ENCODE results near the gene FAT3.

- TF ChIP-seq ZNF274 (IDR thresholded peaks at IDR 0.05; ENCODE audit: low read depth, low read length) (no peak), CTCF (IDR thresholded peaks at IDR 0.05 in 2 of 3, conservative IDR thresholded peaks at IDR 0.05 in 1 of 3; ENCODE audit: borderline replicate concordance in 1 of 3, insufficient read depth in 1 of 3, low read depth in 2 of 3, low read length in 2 of 3) (no peak), YY1 (IDR thresholded peaks at IDR 0.05; ENCODE audit: extremely low read depth, insufficient replicate concordance, low read depth, low read length) (no peak), MAX (IDR thresholded peaks at IDR 0.05) (no peak), EZH2 (IDR thresholded peaks at IDR 0.05) (no peak), POLR2A (IDR thresholded peaks at IDR 0.05; ENCODE audit: borderline replicate concordance, extremely low read depth, insufficient read depth, insufficient read length) (no peak), EZH2phosphoT487 (IDR thresholded peaks at IDR 0.05; ENCODE audit: borderline replicate concordance) (no peak), CEBPB (IDR thresholded peaks at IDR 0.05; ENCODE audit: low read depth) (no peak), SP1 (IDR thresholded peaks at IDR 0.05; ENCODE audit: low read depth) (no peak), ATF3 (IDR thresholded peaks at IDR 0.05) (no peak)
Measured at GRCh38 chr11:92257536-92257935, 32.9 kb downstream of the FAT3 start.
